Gastrocnemius medialis (tissue), 4 donors: ENCODE measurements around the gene HUWE1.
"Not testable (repeated sequence)": the region's sequence is repeated elsewhere in the genome, so short reads cannot be mapped to it uniquely, and the experiment has no call there.

Source experiments
- POLR2A ChIP-seq, 2 donors: fragments of 450-650 bp; IDR thresholded peaks; one replicate each; pipeline ENCODE4 v1.6.1; 2017; ENCODE audit warnings: antibody characterized with exemption in 2 of 2, mild to moderate bottlenecking in 2 of 2, moderate library complexity in 2 of 2
- TF ChIP-seq, protein P1 (sequence below), 5 experiments: fragments of 450-650 bp in 3 of 5; fragments of 200-600 bp in 2 of 5; sonication (generic) in 2 of 5; IDR thresholded peaks in 4 of 5; conservative IDR thresholded peaks in 1 of 5; 1 replicate in 4 of 5; 2 replicates in 1 of 5; pipeline ENCODE4 v1.5.1; 2016 to 2019; ENCODE audit warnings: antibody characterized with exemption in 5 of 5, mild to moderate bottlenecking in 3 of 5, moderate library complexity in 3 of 5

- not testable (repeated sequence) for TF ChIP-seq POLR2A (IDR thresholded peaks at IDR 0.05)
- TF ChIP-seq, protein P1, sequence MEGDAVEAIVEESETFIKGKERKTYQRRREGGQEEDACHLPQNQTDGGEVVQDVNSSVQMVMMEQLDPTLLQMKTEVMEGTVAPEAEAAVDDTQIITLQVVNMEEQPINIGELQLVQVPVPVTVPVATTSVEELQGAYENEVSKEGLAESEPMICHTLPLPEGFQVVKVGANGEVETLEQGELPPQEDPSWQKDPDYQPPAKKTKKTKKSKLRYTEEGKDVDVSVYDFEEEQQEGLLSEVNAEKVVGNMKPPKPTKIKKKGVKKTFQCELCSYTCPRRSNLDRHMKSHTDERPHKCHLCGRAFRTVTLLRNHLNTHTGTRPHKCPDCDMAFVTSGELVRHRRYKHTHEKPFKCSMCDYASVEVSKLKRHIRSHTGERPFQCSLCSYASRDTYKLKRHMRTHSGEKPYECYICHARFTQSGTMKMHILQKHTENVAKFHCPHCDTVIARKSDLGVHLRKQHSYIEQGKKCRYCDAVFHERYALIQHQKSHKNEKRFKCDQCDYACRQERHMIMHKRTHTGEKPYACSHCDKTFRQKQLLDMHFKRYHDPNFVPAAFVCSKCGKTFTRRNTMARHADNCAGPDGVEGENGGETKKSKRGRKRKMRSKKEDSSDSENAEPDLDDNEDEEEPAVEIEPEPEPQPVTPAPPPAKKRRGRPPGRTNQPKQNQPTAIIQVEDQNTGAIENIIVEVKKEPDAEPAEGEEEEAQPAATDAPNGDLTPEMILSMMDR (IDR thresholded peaks at IDR 0.05 in 4 of 5, conservative IDR thresholded peaks at IDR 0.05 in 1 of 5) = not testable (repeated sequence)
Observed at GRCh38 chrX:53531255-53531966, 155.1 kb downstream of the HUWE1 start.
